ENCODE measurements around the gene ANKRD50. TPM values are rescaled to one million over a fixed set of nuclear protein-coding genes. Genes with fewer than 3 reads are reported as not detected.

Gene ANKRD50
- total and polyA plus RNA-seq, 2 of the 13 experiments (the other 11 are each of a cell fraction or from before 2014, with no cell fraction given) = 2.4 to 4.4 TPM

GRCh38 chr4:124712372-124713184 lies at the start of gene ANKRD50 (continued):
- no peak for TF ChIP-seq HMGA1 (CRISPR knock-in tag; conservative IDR thresholded peaks at IDR 0.05)
- no peak for TF ChIP-seq ZFP1 (CRISPR knock-in tag; IDR thresholded peaks at IDR 0.05)
- TF ChIP-seq BCLAF1 (IDR thresholded peaks at IDR 0.05) = no peak
- no peak; the same call in 1 of the 2 replicates for TF ChIP-seq ZNF589 (CRISPR knock-in tag; conservative IDR thresholded peaks at IDR 0.05)
- no peak for TF ChIP-seq SMYD3 (CRISPR knock-in tag; IDR thresholded peaks at IDR 0.05)
- peak; percentile 47 for TF ChIP-seq SAP130 (CRISPR knock-in tag; IDR thresholded peaks at IDR 0.05; ENCODE audit: low read depth)
- no peak for TF ChIP-seq ZNF382 (CRISPR knock-in tag; IDR thresholded peaks at IDR 0.05; ENCODE audit: borderline replicate concordance)
- TF ChIP-seq PATZ1 (CRISPR knock-in tag; IDR thresholded peaks at IDR 0.05) = peak; percentile 77
- TF ChIP-seq CTCF (CRISPR knock-in tag; IDR thresholded peaks at IDR 0.05) = no peak
- peak; percentile 34; the same call in 1 of the 2 replicates for TF ChIP-seq CSRNP1 (CRISPR knock-in tag; IDR thresholded peaks at IDR 0.05)
- TF ChIP-seq ZNF513 (CRISPR knock-in tag; conservative IDR thresholded peaks at IDR 0.05) = no peak
- no peak for TF ChIP-seq AFF4 (CRISPR knock-in tag; IDR thresholded peaks at IDR 0.05)
